GM21381 (cell line): ENCODE data around the gene STRIP2.
"Not testable (repeated sequence)": the region's sequence is repeated elsewhere in the genome, so short reads cannot be mapped to it uniquely, and the experiment has no call there.

Source experiments
- ATAC-seq: cut with Tn5 transposase; IDR thresholded peaks from one replicate; pipeline ENCODE4 v1.9.1; 2021; ENCODE audit warnings: mild to moderate bottlenecking, moderate library complexity; ENCODE audit not compliant: unreplicated experiment

STRIP2 gene

DNA sequence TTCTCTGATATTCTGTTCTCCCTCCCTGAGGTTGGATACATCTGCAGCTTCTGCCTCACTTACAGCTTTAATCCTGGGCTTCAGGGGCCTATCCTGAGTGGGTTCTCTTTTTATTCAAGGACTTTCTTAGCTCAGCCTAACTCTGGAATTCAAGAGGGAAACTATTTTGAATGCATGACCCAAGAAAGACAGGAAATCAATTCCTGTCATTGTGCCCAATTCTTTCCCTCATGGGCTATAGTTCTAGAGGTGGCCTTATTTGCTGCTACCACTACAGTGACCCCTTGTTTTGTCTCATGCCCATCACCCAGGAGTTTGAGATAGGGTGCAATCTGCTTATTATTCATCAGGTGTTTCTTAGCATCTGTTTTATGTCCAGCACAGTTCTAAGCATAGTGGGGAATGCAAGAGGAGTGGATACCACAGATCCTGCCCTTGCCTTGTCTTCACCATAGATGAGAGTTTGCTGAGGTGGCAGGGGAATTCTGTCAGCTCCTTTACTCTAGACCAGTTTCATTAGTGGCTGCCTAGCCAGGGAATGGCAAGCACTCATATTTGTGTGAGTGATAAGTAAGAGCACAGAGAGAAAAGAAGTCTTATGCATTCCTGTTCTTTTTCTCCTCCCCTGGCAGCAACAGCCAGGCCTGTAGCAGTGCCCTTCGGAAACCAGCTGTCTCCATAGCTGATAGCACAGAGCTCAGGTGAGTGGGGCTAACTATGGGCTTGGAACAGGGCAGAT, 19.4 kb downstream of the STRIP2 start:
- no peak for ATAC-seq

GRCh38 chr7:129454249-129454551, 20.0 kb downstream of the STRIP2 start:
- no peak for ATAC-seq

- no peak for ATAC-seq
Observed at GRCh38 chr7:129456421-129456820, 22.2 kb downstream of the STRIP2 start.

DNA sequence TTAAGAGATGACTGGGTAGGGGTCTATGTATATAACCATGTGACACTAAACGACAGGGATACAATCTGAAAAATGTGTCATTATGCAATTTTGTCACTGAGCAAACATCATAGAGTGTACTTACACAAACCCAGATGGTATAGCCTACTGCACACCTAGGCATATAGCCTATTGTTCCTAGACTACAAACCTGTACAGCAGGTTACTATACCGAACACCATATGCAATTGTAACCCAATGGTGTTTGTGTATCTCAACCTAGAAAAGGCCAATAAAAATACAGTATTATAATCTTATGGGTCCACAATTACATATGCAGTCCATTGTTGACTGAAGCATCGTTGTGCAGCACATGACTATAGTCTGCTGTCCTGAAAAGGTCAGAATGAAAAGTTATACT, 22.9 kb downstream of the STRIP2 start:
- no peak for ATAC-seq

DNA sequence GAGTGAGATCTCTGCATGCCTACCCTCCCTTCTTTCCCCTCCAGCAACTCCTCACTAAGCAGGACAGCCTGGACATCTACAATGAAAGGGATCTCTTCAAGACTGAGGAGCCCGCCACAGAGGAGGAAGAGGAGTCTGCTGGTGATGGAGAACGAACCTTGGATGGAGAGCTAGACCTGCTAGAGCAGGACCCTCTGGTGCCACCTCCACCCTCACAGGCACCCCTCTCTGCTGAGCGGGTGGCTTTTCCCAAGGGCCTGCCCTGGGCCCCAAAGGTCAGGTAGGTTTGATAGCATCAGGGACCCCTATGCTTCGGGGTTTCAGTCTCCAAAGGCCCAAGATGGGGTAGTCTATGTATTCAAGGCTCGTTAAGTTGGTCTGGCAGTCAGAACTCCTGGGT, 23.9 kb downstream of the STRIP2 start:
- no peak for ATAC-seq

GRCh38 chr7:129461809-129462208, 27.6 kb downstream of the STRIP2 start:
- no peak for ATAC-seq

DNA sequence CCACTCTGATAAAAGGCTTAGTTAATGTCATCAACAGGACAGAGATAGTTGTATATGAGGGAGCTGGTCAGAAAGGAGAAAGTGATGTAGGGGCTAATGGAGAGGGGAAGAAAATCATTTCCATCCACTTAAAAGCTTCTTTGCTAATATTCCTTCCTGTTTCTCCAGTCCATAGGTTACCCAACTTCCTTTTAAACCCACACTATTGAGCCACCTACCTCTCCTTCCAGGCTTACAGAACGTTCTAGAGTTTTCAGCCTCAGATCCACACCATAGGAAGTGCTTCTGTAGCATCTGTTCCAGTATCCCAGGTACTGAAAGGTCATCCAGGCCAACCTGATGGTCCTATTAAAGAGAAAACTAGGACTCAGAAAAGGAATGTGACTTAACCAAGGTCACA, 28.2 kb downstream of the STRIP2 start:
- ATAC-seq = no peak

DNA sequence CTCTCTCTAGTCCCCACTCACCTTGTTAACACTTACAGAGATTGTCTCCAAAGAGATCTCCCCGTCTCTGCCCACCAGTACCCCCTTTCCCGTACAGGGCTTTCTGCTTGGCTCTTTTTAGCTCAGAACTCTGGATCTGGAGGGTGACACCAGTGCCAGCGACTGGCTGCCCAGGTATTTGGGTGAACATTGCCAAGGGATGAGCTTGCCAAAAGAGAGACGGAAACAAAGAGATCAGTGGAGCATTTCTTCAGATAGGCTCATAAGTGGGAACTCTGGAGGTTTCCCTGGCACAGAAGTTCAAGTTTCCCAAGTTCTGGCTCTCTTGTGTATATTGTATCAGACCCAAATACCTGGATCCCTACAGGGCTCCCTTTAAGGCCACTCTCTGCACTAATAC, 30.0 kb downstream of the STRIP2 start:
- ATAC-seq = no peak

GRCh38 chr7:129465080-129465479, 30.8 kb downstream of the STRIP2 start:
- ATAC-seq = no peak

GRCh38 chr7:129466796-129467195, 32.6 kb downstream of the STRIP2 start:
- ATAC-seq = no peak

GRCh38 chr7:129468087-129468486, 33.9 kb downstream of the STRIP2 start:
- ATAC-seq = no peak

- ATAC-seq = no peak
Observed at GRCh38 chr7:129468547-129468946, 34.3 kb downstream of the STRIP2 start.

DNA sequence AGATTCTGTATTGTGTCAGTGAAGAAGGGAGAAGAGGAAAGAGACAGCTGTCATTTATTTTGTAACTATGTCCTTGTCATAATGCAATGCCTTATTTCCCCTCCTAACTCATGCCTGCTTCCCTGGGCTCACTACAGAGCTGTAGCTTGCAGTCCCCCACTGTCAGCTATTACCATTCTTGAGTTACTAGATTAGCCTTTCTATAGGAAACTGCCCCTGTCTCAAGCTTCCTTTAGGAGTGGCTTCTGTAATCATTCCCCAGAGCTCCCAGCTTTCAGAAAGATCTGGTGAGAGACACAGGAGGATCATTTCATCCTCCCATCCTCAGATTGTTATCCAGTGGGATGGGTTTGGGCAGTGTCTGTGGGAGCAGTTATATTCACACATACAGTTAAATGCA, 35.7 kb downstream of the STRIP2 start:
- no peak for ATAC-seq

DNA sequence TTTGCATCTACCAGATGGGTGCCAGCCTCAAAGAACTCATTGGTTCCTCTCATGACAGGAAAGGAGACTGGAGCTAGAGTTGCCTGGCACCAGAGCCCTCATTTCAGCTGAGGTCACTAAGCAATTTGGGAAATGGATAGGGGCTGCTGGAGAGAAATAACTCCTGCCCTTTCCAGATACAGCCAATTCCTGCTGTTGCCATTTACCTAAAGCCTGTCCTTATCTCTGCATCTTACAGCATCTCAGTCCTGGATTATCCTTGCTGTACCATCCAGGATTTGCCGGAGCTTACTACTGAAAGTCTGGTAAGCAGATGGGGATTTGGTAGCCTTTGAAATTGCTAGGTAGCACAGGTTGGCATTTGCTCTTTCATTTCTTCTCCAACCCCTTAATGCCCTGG, 36.2 kb downstream of the STRIP2 start:
- no peak for ATAC-seq

DNA sequence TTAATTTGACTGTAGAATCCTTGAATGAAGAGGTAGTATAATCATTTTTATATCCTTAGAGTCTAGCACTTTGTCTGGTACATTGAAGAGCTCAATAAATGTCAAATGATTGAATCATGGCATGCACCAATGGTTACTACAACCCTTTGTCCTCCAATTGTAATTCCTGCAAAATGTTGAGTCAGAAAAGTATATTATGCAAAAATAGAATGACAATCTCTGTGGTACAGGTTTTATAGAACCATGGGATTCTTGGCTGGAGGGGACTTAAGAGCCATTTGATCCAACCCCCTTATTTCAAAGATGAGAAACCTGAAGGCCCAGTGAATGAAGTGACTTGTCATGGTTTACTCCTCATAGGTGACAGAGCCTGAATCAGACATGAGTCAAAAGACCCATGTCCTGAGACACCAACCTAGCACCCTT, 37.2 kb downstream of the STRIP2 start:
- no peak for ATAC-seq

DNA sequence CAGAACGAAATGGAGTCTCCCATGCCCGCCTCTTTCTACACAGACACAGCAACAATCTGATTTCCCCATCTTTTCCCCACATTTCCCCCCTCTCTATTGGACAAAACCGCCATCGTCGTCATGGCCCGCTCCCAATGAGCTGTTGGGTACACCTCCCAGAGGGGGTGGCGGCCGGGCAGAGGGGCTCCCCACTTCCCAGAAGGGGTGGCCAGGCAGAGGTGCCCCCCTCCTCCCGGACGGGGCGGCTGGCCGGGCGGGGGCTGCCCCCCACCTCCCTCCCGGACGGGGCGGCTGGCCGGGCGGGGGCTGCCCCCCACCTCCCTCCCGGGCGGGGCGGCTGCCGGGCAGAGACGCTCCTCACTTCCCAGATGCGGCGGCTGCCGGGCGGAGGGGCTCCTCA, 41.7 kb downstream of the STRIP2 start:
- not testable (repeated sequence) for ATAC-seq

- ATAC-seq = not testable (repeated sequence)
Observed at GRCh38 chr7:129476398-129476797, 42.2 kb downstream of the STRIP2 start.

DNA sequence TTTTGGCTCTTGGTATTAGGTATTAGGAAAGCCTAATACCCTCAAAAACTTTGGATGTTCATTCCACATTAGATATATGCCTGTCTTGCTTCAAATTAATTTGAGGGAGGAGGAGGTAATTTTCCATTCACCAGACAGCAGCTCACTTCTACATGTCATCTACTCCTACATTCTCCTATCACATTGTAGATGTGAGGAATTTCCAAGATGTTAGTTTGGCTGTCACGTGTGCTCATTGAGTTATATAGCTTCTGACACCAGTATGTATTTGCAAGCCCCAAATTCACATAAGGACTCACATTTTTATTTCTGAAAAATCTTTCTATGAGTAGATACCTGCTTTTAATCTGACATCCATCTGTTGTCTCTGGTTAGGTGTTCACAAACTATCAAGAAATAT, 45.6 kb downstream of the STRIP2 start:
- ATAC-seq = no peak

GRCh38 chr7:129480674-129481363, 46.6 kb downstream of the STRIP2 start:
- no peak for ATAC-seq

DNA sequence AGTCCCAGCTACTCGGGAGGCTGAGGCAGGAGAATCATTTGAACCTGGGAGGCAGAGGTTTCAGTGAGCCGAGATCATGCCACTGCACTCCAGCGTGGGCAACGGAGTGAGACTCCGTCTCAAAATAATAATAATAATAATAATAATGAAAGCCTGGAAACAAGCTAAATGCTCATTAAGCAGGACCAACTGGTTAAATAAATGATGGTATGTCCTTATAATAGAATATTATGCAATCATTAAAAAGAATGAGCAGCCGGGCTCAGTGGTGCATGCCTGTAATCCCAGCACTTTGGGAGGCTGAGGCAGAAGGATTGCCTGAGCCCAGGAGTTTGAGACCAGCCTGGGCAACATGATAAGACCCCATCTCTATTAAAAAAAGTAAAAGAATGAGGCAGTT, 47.1 kb downstream of the STRIP2 start:
- ATAC-seq = not testable (repeated sequence)

DNA sequence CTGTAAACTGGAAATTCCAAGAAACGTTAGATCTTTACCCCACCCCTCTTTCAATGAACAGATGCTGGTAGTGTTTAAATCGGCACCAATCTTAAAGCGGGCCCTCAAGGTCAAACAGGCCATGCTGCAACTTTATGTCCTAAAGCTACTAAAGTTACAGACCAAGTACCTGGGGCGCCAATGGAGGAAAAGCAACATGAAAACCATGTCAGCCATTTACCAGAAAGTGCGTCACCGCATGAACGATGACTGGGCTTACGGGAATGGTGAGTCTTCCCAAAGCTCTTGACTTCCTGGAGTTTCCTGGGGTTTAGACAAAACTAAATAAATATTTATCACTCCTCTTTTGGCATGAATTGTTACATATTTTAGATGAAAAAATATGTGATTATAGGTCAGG, 48.5 kb downstream of the STRIP2 start:
- no peak for ATAC-seq

- no peak for ATAC-seq
Observed at GRCh38 chr7:129489491-129489890, 55.3 kb downstream of the STRIP2 start.

- ATAC-seq = no peak
Observed at GRCh38 chr7:129492391-129492790, 58.2 kb downstream of the STRIP2 start.
